H9 (cell line): ENCODE results near the gene STAT3. TPM values are rescaled to one million over a fixed set of nuclear protein-coding genes. Genes with fewer than 3 reads are reported as not detected.
A peak's percentile ranks its signal among the peaks of the same experiment; 100 is the strongest.

Experiments used
- DNase-seq: peaks from one replicate; pipeline ENCODE4 v3.0.0-alpha.2; 2017
- H2AFZ ChIP-seq: one replicate; pipeline ENCODE4 v1.6.1; 2013; ENCODE audit warnings: mild to moderate bottlenecking, low read length, control low read depth, moderate library complexity
- H2AK5ac ChIP-seq: 2 replicates; pipeline ENCODE4 v1.6.1; 2013; ENCODE audit warnings: low read length, control low read depth, mixed read lengths; ENCODE audit not compliant: insufficient read length
- H2BK120ac ChIP-seq: one replicate; pipeline ENCODE4 v1.6.1; 2013; ENCODE audit warnings: low read depth, mild to moderate bottlenecking, low read length, control low read depth, inconsistent platforms; ENCODE audit not compliant: poor library complexity, severe bottlenecking
- H2BK12ac ChIP-seq: 2 replicates; pipeline ENCODE4 v1.6.1; 2013; ENCODE audit warnings: low read length, control low read depth, mixed read lengths, low read depth; ENCODE audit not compliant: insufficient read length
- H2BK15ac ChIP-seq: 2 replicates; pipeline ENCODE4 v1.6.1; 2013; ENCODE audit warnings: low read depth, low read length, control low read depth
- H2BK20ac ChIP-seq: one replicate; pipeline ENCODE4 v1.6.1; 2013; ENCODE audit warnings: low read depth, mild to moderate bottlenecking, low read length, control low read depth, inconsistent platforms; ENCODE audit not compliant: poor library complexity, severe bottlenecking
- H2BK5ac ChIP-seq: 2 replicates; pipeline ENCODE4 v1.6.1; 2013; ENCODE audit warnings: low read length, control low read depth, mixed read lengths; ENCODE audit not compliant: insufficient read length
- H3K14ac ChIP-seq: 2 replicates; pipeline ENCODE4 v1.6.1; 2013; ENCODE audit warnings: low read length, control low read depth; ENCODE audit not compliant: insufficient read depth
- H3K18ac ChIP-seq: 2 replicates; pipeline ENCODE4 v1.6.1; 2013; ENCODE audit warnings: low read depth, mild to moderate bottlenecking, mixed read lengths, low read length, control low read depth; ENCODE audit not compliant: insufficient read length
- H3K23ac ChIP-seq: 2 replicates; pipeline ENCODE4 v1.6.1; 2013; ENCODE audit warnings: low read length, control low read depth, mixed read lengths, low read depth; ENCODE audit not compliant: insufficient read length
- H3K23me2 ChIP-seq: 2 replicates; pipeline ENCODE4 v1.6.1; 2013; ENCODE audit warnings: low read depth, mild to moderate bottlenecking, mixed read lengths, low read length, control low read depth; ENCODE audit not compliant: insufficient read length, poor library complexity, severe bottlenecking
- H3K27ac ChIP-seq: 2 replicates; pipeline ENCODE4 v1.5.1; 2013; ENCODE audit warnings: low read length, control low read depth, mixed read lengths, low read depth; ENCODE audit not compliant: insufficient read length
- H3K27me3 ChIP-seq: 2 replicates; pipeline ENCODE4 v1.6.1; 2013; ENCODE audit warnings: low read length, control low read depth, inconsistent platforms; ENCODE audit not compliant: insufficient read depth
- H3K4ac ChIP-seq: 2 replicates; pipeline ENCODE4 v1.6.1; 2013; ENCODE audit warnings: low read depth, mild to moderate bottlenecking, control low read depth, inconsistent platforms, low read length, moderate library complexity
- H3K4me1 ChIP-seq: 2 replicates; pipeline ENCODE4 v1.6.1; 2013; ENCODE audit warnings: low read length, control low read depth, inconsistent platforms; ENCODE audit not compliant: insufficient read depth
- H3K4me2 ChIP-seq: 2 replicates; pipeline ENCODE4 v1.6.1; 2013; ENCODE audit warnings: low read length, control low read depth, mixed read lengths; ENCODE audit not compliant: insufficient read length, insufficient read depth
- H3K56ac ChIP-seq: 2 replicates; pipeline ENCODE4 v1.6.1; 2013; ENCODE audit warnings: low read depth, mild to moderate bottlenecking, mixed read lengths, low read length, control low read depth; ENCODE audit not compliant: insufficient read length
- H3K79me1 ChIP-seq: 2 replicates; pipeline ENCODE4 v1.6.1; 2013; ENCODE audit warnings: low read depth, mild to moderate bottlenecking, moderate library complexity, low read length, control low read depth, inconsistent platforms; ENCODE audit not compliant: insufficient read depth, poor library complexity, severe bottlenecking
- H3K79me2 ChIP-seq: 2 replicates; pipeline ENCODE4 v1.6.1; 2013; ENCODE audit warnings: low read length, control low read depth, inconsistent platforms; ENCODE audit not compliant: insufficient read depth
- H3K9ac ChIP-seq: 2 replicates; pipeline ENCODE4 v1.6.1; 2013; ENCODE audit warnings: low read length, control low read depth, mixed read lengths; ENCODE audit not compliant: insufficient read length; ENCODE audit errors: extremely low read depth
- H3K9me3 ChIP-seq: one replicate; pipeline ENCODE4 v1.6.1; 2013; ENCODE audit warnings: low read depth, low read length, inconsistent platforms; ENCODE audit not compliant: control insufficient read depth
- H3T11ph ChIP-seq: one replicate; pipeline ENCODE4 v1.6.1; 2013; ENCODE audit warnings: mild to moderate bottlenecking, low read length, control low read depth, inconsistent platforms
- H4K20me1 ChIP-seq: one replicate; pipeline ENCODE4 v1.6.1; 2013; ENCODE audit not compliant: control insufficient read depth, insufficient read length, insufficient read depth
- H4K5ac ChIP-seq: 2 replicates; pipeline ENCODE4 v1.6.1; 2013; ENCODE audit warnings: low read depth, mild to moderate bottlenecking, mixed read lengths, low read length, control low read depth; ENCODE audit not compliant: insufficient read length
- H4K8ac ChIP-seq: replicated peaks from 2 replicates; pipeline ENCODE4 v1.6.1; 2013; ENCODE audit warnings: low read length, control low read depth, mixed read lengths, low read depth; ENCODE audit not compliant: insufficient read length
- H4K91ac ChIP-seq: 2 replicates; pipeline ENCODE4 v1.6.1; 2013; ENCODE audit warnings: low read depth, mild to moderate bottlenecking, moderate library complexity, mixed read lengths, low read length, control low read depth; ENCODE audit not compliant: insufficient read length
- H3K27ac Mint-ChIP-seq, 3 experiments: 2 replicates in 2 of 3; 3 replicates in 1 of 3; pipeline ENCODE4 v1.8.0; 2020 to 2021; ENCODE audit warnings: mixed read lengths in 3 of 3, mild to moderate bottlenecking in 1 of 3, moderate library complexity in 1 of 3
- H3K27me3 Mint-ChIP-seq: 2 replicates; pipeline ENCODE4 v1.8.0; 2021; ENCODE audit warnings: low read depth, mild to moderate bottlenecking, moderate library complexity, mixed read lengths
- H3K36me3 Mint-ChIP-seq, 3 experiments: 2 replicates in 2 of 3; 3 replicates in 1 of 3; pipeline ENCODE4 v1.8.0; 2020 to 2021; ENCODE audit warnings: low read depth in 3 of 3, mixed read lengths in 3 of 3; ENCODE audit not compliant: insufficient read depth in 1 of 3
- H3K4me1 Mint-ChIP-seq, 2 experiments: 2 replicates each; pipeline ENCODE4 v1.8.0; 2020; ENCODE audit warnings: mixed read lengths in 2 of 2
- H3K4me3 Mint-ChIP-seq, 2 experiments: 2 replicates in 1 of 2; 3 replicates in 1 of 2; pipeline ENCODE4 v1.8.0; 2020 to 2021; ENCODE audit warnings: mild to moderate bottlenecking in 2 of 2, mixed read lengths in 2 of 2, moderate library complexity in 1 of 2
- H3K9me3 Mint-ChIP-seq, 2 experiments: 2 replicates in 1 of 2; 3 replicates in 1 of 2; pipeline ENCODE4 v1.8.0; 2020; ENCODE audit warnings: mild to moderate bottlenecking in 2 of 2, mixed read lengths in 2 of 2, moderate library complexity in 1 of 2
- WGBS: extraction: QIAGEN DNeasy Blood & Tissue Kit; methylation state at CpG from one replicate; pipeline ENCODE4 v1.1.7; 2013; ENCODE audit warnings: missing lambda C conversion rate, low lambda C conversion rate, mixed read lengths; ENCODE audit not compliant: insufficient read length; ENCODE audit errors: extremely low coverage; 5-methylcytosine and 5-hydroxymethylcytosine counted together
- total RNA-seq: library from RNA; stranded (reverse); gene quantifications from 2 replicates; pipeline ENCODE4 v1.2.1, GENCODE V29; 2021
- TF ChIP-seq, protein P1 (sequence below): fragments of 200-600 bp; sonication (generic); conservative IDR thresholded peaks from 3 replicates; pipeline ENCODE4 v1.8.0; 2021; ENCODE audit warnings: antibody characterized with exemption, mild to moderate bottlenecking

STAT3 gene
- total RNA-seq, 1 experiment from 2014 or later: 83.2 TPM

DNA sequence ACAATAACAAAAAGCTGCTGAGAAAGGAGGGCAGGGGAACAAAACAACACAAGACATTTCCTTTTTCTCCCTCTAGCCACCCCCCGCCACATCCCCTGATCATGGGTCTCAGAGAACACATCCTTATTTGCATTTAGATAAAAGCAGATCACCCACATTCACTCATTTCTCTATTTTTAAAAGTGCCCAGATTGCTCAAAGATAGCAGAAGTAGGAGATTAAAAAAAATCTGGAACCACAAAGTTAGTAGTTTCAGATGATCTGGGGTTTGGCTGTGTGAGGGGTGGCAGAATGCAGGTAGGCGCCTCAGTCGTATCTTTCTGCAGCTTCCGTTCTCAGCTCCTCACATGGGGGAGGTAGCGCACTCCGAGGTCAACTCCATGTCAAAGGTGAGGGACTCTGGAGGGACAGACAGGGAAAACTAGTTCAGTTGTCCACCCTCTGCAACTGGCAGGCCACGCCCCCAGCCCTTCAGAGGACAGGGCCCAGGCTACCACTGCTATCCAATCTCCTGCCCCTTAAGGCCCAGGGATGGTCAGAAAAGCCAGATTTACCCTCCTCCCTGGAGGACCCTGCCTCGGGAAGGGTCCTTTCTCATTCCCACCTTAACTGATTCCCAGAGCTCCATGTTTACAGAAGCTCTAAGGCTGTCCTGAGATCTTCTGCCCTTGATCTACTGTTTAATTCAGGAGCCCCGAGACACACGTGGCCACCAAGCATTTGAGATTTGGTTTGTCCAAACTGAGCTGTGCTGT is 72.7 kb downstream of the STAT3 start:
- Histone ChIP-seq H3K18ac (no peak overlapping the region), H3K27ac (no peak overlapping the region)

More for the DNA sequence above, 72.7 kb downstream of the STAT3 start:
- no peak overlapping the region for H3K56ac ChIP-seq
- no peak overlapping the region for H3T11ph ChIP-seq
- H3K79me2 ChIP-seq: no peaks in the 10 kb centered on the region
- no peak overlapping the region for H3K4me2 ChIP-seq
- TF ChIP-seq, protein P1, sequence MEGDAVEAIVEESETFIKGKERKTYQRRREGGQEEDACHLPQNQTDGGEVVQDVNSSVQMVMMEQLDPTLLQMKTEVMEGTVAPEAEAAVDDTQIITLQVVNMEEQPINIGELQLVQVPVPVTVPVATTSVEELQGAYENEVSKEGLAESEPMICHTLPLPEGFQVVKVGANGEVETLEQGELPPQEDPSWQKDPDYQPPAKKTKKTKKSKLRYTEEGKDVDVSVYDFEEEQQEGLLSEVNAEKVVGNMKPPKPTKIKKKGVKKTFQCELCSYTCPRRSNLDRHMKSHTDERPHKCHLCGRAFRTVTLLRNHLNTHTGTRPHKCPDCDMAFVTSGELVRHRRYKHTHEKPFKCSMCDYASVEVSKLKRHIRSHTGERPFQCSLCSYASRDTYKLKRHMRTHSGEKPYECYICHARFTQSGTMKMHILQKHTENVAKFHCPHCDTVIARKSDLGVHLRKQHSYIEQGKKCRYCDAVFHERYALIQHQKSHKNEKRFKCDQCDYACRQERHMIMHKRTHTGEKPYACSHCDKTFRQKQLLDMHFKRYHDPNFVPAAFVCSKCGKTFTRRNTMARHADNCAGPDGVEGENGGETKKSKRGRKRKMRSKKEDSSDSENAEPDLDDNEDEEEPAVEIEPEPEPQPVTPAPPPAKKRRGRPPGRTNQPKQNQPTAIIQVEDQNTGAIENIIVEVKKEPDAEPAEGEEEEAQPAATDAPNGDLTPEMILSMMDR: no peak
- H3K9ac ChIP-seq: no peak overlapping the region
- no peak overlapping the region for H2AFZ ChIP-seq
- no peaks in the 10 kb centered on the region for H3K9me3 Mint-ChIP-seq
- no peaks in the 10 kb centered on the region for H3K27me3 ChIP-seq
- no peak overlapping the region for H3K4me3 Mint-ChIP-seq
- H4K5ac ChIP-seq: no peak overlapping the region
- no peak for DNase-seq
- H4K91ac ChIP-seq: no peak overlapping the region
- H2BK5ac ChIP-seq: no peak overlapping the region
- peak overlapping the region in 2 of 3 experiments; percentile 29 to 69; a peak in 3 of 7 replicates for H3K27ac Mint-ChIP-seq
- H3K4me1 ChIP-seq: peaks cover 1% of the 10 kb centered on the region; the same call in 1 of the 2 replicates
- no peaks in the 10 kb centered on the region for H3K79me1 ChIP-seq
- no peak overlapping the region for H2BK120ac ChIP-seq
- no peak overlapping the region for H2BK15ac ChIP-seq
- no peak overlapping the region for H4K8ac ChIP-seq
- no peak overlapping the region for H2BK20ac ChIP-seq
- H3K23me2 ChIP-seq: no peaks in the 10 kb centered on the region
- peaks cover 2% of the 10 kb centered on the region; the same call in 1 of the 2 replicates for H3K27me3 Mint-ChIP-seq
- no peaks in the 10 kb centered on the region for H4K20me1 ChIP-seq
- WGBS: no CpG with 5 or more reads among the region's 10 CpGs
- no peak overlapping the region for H2AK5ac ChIP-seq
- peaks cover 29 to 61% (median 45%) of the 10 kb centered on the region in 3 experiments for H3K36me3 Mint-ChIP-seq
- no peak overlapping the region for H2BK12ac ChIP-seq
- peaks cover 36 to 37% of the 10 kb centered on the region in 2 experiments for H3K4me1 Mint-ChIP-seq
- no peaks in the 10 kb centered on the region for H3K9me3 ChIP-seq
- H3K14ac ChIP-seq: no peak overlapping the region
- no peak overlapping the region for H3K4ac ChIP-seq
- H3K23ac ChIP-seq: no peak overlapping the region
